Breast epithelium (tissue), 3 donors: ENCODE measurements around the gene SYK.

Experiments
- POLR2A ChIP-seq: fragments of 450-650 bp; IDR thresholded peaks from one replicate; pipeline ENCODE4 v1.6.1; 2016; ENCODE audit warnings: antibody characterized with exemption, mild to moderate bottlenecking, moderate library complexity
- POLR2AphosphoS5 ChIP-seq, 3 donors: sonication (generic); formaldehyde crosslinking; IDR thresholded peaks; one replicate each; pipeline ENCODE4 v1.6.1; 2017; ENCODE audit warnings: antibody characterized with exemption in 3 of 3
- TF ChIP-seq, protein P1 (sequence below), 3 donors: fragments of 450-650 bp; IDR thresholded peaks; one replicate each; pipeline ENCODE4 v1.5.1; 2016 to 2017; ENCODE audit warnings: antibody characterized with exemption in 3 of 3, mild to moderate bottlenecking in 3 of 3, moderate library complexity in 3 of 3

DNA sequence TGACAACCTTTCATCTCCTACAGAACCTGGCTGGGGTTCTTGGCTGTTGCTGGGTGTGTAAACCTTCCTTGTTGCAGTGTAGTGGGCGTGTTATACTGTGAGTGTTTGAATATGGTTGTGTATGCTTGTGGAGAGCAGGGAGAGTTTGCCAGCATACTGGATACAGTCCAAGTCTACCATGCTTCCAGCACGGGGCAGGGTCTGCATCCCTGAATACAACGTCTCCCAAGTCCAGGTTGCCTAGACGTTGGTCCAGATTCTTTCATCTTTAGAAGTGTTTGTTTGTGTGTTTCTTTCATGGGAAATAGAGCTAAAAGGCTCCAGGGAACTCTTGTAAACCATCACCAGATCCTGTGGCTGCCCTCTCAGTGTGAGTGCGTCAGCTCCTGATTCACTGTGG, 46.4 kb downstream of the SYK start:
- TF ChIP-seq POLR2A, result no peak
- TF ChIP-seq, protein P1, sequence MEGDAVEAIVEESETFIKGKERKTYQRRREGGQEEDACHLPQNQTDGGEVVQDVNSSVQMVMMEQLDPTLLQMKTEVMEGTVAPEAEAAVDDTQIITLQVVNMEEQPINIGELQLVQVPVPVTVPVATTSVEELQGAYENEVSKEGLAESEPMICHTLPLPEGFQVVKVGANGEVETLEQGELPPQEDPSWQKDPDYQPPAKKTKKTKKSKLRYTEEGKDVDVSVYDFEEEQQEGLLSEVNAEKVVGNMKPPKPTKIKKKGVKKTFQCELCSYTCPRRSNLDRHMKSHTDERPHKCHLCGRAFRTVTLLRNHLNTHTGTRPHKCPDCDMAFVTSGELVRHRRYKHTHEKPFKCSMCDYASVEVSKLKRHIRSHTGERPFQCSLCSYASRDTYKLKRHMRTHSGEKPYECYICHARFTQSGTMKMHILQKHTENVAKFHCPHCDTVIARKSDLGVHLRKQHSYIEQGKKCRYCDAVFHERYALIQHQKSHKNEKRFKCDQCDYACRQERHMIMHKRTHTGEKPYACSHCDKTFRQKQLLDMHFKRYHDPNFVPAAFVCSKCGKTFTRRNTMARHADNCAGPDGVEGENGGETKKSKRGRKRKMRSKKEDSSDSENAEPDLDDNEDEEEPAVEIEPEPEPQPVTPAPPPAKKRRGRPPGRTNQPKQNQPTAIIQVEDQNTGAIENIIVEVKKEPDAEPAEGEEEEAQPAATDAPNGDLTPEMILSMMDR (IDR thresholded peaks at IDR 0.05), result no peak
- no peak for TF ChIP-seq POLR2AphosphoS5 (IDR thresholded peaks at IDR 0.05)
